GM12878 (cell line): ENCODE data around the gene SURF6. TPM values are rescaled to one million over a fixed set of nuclear protein-coding genes. Genes with fewer than 3 reads are reported as not detected.

Experiments
- ATAC-seq: fragments of 200-7000 bp; cut with Tn5 transposase; 3 replicates; pipeline ENCODE4 v1.9.1; 2020; ENCODE audit warnings: mild to moderate bottlenecking, moderate library complexity
- BruUV-seq: library from RNA; stranded (reverse); fragments of 400-500 nt; replicated peaks from 2 replicates; lab custom pipeline; 2021; lab: Mats Ljungman, UMichigan
- CTCF ChIA-PET: fragments of 300-600 bp; sonication (Branson Sonifier 250); formaldehyde crosslinking; extraction: SDS; loops from one replicate; lab custom pipeline; 2021; ENCODE audit warnings: inconsistent platforms; lab: Yijun Ruan, JAX
- POLR2A ChIA-PET: fragments of 350-600 bp; formaldehyde crosslinking; extraction: SDS; loops from one replicate; lab custom pipeline; 2021; ENCODE audit warnings: inconsistent platforms; lab: Charles Lee
- RAD21 ChIA-PET: fragments of 300-600 bp; sonication (Branson Sonifier 250); formaldehyde crosslinking; loops from one replicate; lab custom pipeline; 2023; ENCODE audit warnings: antibody characterized with exemption; ENCODE audit not compliant: unreplicated experiment; lab: Charles Lee
- SMC1A ChIA-PET: fragments of 300-600 bp; sonication (Branson Sonifier 250); formaldehyde crosslinking; loops from one replicate; lab custom pipeline; 2023; ENCODE audit not compliant: unreplicated experiment, uncharacterized antibody; lab: Charles Lee
- DNase-seq: peaks from one replicate; pipeline ENCODE4 v3.0.0-alpha.2; 2011; ENCODE audit warnings: low read depth, low spot score
- FAIRE-seq: peaks from 3 replicates; lab custom pipeline; 2011; peaks lifted over from hg19 to GRCh38; lab: Jason Lieb, UNC
- H2AFZ ChIP-seq: 2 replicates; pipeline ENCODE4 v1.6.0; 2011; ENCODE audit warnings: low read depth, low read length, control low read depth; ENCODE audit not compliant: control insufficient read depth
- H3K27ac ChIP-seq: 2 replicates; pipeline ENCODE4 v1.5.1; 2011; ENCODE audit warnings: control low read depth; ENCODE audit not compliant: control insufficient read depth, insufficient read depth
- H3K27me3 ChIP-seq, 2 experiments: replicated peaks in 1 of 2; 2 replicates each; pipeline versions ENCODE4 v1.6.0 to v1.6.1; 2011; ENCODE audit warnings: low read length in 1 of 2; ENCODE audit not compliant: control insufficient read depth in 2 of 2, insufficient read depth in 2 of 2
- H3K36me3 ChIP-seq, 2 experiments: 2 replicates each; pipeline ENCODE4 v1.5.1; 2011; ENCODE audit warnings: low read length in 1 of 2; ENCODE audit not compliant: control insufficient read depth in 2 of 2, insufficient read depth in 2 of 2
- H3K4me1 ChIP-seq: 2 replicates; pipeline ENCODE4 v1.6.1; 2011; ENCODE audit warnings: mild to moderate bottlenecking, low read length, moderate library complexity, mixed read lengths; ENCODE audit not compliant: control insufficient read depth, insufficient read depth
- H3K4me2 ChIP-seq: 2 replicates; pipeline ENCODE4 v1.6.0; 2011; ENCODE audit warnings: control low read depth; ENCODE audit not compliant: control insufficient read depth, insufficient read depth
- H3K4me3 ChIP-seq: fragments of 200-600 bp; sonication (generic); 2 replicates; pipeline ENCODE4 v1.5.1; 2016
- H3K79me2 ChIP-seq: 2 replicates; pipeline ENCODE4 v1.6.0; 2011; ENCODE audit warnings: low read length; ENCODE audit not compliant: control insufficient read depth, insufficient read depth
- H3K9ac ChIP-seq: 2 replicates; pipeline ENCODE4 v1.8.0; 2011; ENCODE audit warnings: low read length, control low read depth, mixed read lengths; ENCODE audit not compliant: control insufficient read depth, insufficient read depth
- H3K9me3 ChIP-seq: replicated peaks from 3 replicates; pipeline ENCODE4 v1.5.1; 2011; ENCODE audit warnings: mild to moderate bottlenecking, low read length; ENCODE audit not compliant: control insufficient read depth, insufficient read depth
- H4K20me1 ChIP-seq: 2 replicates; pipeline ENCODE4 v1.6.0; 2011; ENCODE audit not compliant: control insufficient read depth, insufficient read depth
- ASH2L ChIP-seq: fragments of 300-600, 200-600 bp; sonication (generic); IDR thresholded peaks from 2 replicates; pipeline ENCODE4 v1.6.1; 2017; ENCODE audit warnings: low read depth, mild to moderate bottlenecking, borderline replicate concordance
- CBFB ChIP-seq: IDR thresholded peaks from 2 replicates; pipeline ENCODE4 v1.6.1; 2016; ENCODE audit warnings: antibody characterized with exemption, low read depth
- ETV6 ChIP-seq, 2 experiments: fragments of 450-650 bp in 1 of 2; IDR thresholded peaks in 1 of 2; conservative IDR thresholded peaks in 1 of 2; 2 replicates each; pipeline ENCODE4 v1.6.1; 2014; ENCODE audit warnings: antibody characterized with exemption in 1 of 2, borderline replicate concordance in 1 of 2, low read depth in 1 of 2, mild to moderate bottlenecking in 1 of 2, moderate library complexity in 1 of 2
- MYC ChIP-seq: IDR thresholded peaks from 2 replicates; pipeline ENCODE4 v1.6.1; 2011; ENCODE audit warnings: mild to moderate bottlenecking, low read length, moderate library complexity, inconsistent platforms; ENCODE audit not compliant: insufficient read depth, insufficient replicate concordance, insufficient read length, severe bottlenecking
- NFIC ChIP-seq: IDR thresholded peaks from 2 replicates; pipeline ENCODE4 v1.6.1; 2012; ENCODE audit warnings: low read depth, mild to moderate bottlenecking, inconsistent platforms, low read length, moderate library complexity
- PAX5 ChIP-seq: IDR thresholded peaks from 2 replicates; pipeline ENCODE4 v1.6.1; 2011; ENCODE audit warnings: low read depth, low read length, borderline replicate concordance
- RB1 ChIP-seq: fragments of 450-650 bp; formaldehyde crosslinking; IDR thresholded peaks from 2 replicates; pipeline ENCODE4 v1.6.1; 2017; ENCODE audit warnings: mild to moderate bottlenecking, borderline replicate concordance
- RELA ChIP-seq: fragments of 450-650 bp; IDR thresholded peaks from 2 replicates; pipeline ENCODE4 v1.8.0; 2014; ENCODE audit warnings: borderline replicate concordance; ENCODE audit not compliant: partially characterized antibody
- TCF12 ChIP-seq: IDR thresholded peaks from 2 replicates; pipeline ENCODE4 v1.6.1; 2011; ENCODE audit warnings: low read depth, mild to moderate bottlenecking, low read length
- ZSCAN29 ChIP-seq: fragments of 450-650 bp; IDR thresholded peaks from 2 replicates; pipeline ENCODE4 v1.6.1; 2017; ENCODE audit warnings: mild to moderate bottlenecking, moderate library complexity
- WGBS: methylation state at CpG from one replicate; pipeline ENCODE4 v1.1.6; 2016; ENCODE audit warnings: low lambda C conversion rate; ENCODE audit not compliant: insufficient replicate concordance, insufficient coverage; ENCODE audit errors: missing lambda C conversion rate; 5-methylcytosine and 5-hydroxymethylcytosine counted together
- in situ Hi-C: fragments of 300-500 bp; cut with MboI; formaldehyde crosslinking; loops from 9 replicates; pipeline ENCODE4 v1.14.3; 2018; ENCODE audit warnings: mixed read lengths
- intact Hi-C: fragments of 100-400 bp; cut with micrococcal nuclease; formaldehyde crosslinking; loops from one replicate; pipeline ENCODE4 v1.14.2; 2022; ENCODE audit not compliant: unreplicated experiment
- polyA plus RNA-seq, 11 experiments: library from polyadenylated mRNA; depleted of rRNA in 4 of 11; unstranded in 6 of 11; stranded (reverse) in 5 of 11; fragments of >200 nt; fragmentation: Nextera tagmentation in 4 of 11; fragmentation: Illumina TruSeq in 1 of 11; extraction: Ambion mirVana in 4 of 11; extraction: Trizol in 1 of 11; gene quantifications; 1 replicate in 1 of 11; 2 replicates in 10 of 11; pipeline versions ENCODE4 v1.2.1 to v1.2.3, GENCODE V29; 2011 to 2016; ENCODE audit warnings: inconsistent platforms in 2 of 11, missing spikeins in 2 of 11, low read depth in 1 of 11
- total RNA-seq, 4 experiments: library from RNA; depleted of rRNA in 3 of 4; stranded (reverse); fragments of >200 nt in 3 of 4; fragmentation: Illumina TruSeq in 1 of 4; extraction: Trizol in 1 of 4; gene quantifications; 2 replicates each; pipeline versions ENCODE4 v1.2.1 to v1.2.3, GENCODE V29; 2013 to 2021
- TF ChIP-seq, protein P1 (sequence below): fragments of 450-650 bp; IDR thresholded peaks from 2 replicates; pipeline ENCODE4 v1.6.1; 2018; ENCODE audit warnings: mild to moderate bottlenecking, low read depth, moderate library complexity; ENCODE audit not compliant: partially characterized antibody
- TF ChIP-seq, protein P2 (sequence below): fragments of 450-650 bp; formaldehyde crosslinking; IDR thresholded peaks from 2 replicates; pipeline ENCODE4 v1.4.0; 2020; ENCODE audit warnings: mild to moderate bottlenecking, moderate library complexity
- TF ChIP-seq, protein P3 (sequence below): IDR thresholded peaks from 2 replicates; pipeline ENCODE4 v1.6.1; 2012; ENCODE audit warnings: low read depth, low read length, improper control_type of control experiment
- TF ChIP-seq, protein P4 (sequence below): IDR thresholded peaks from 2 replicates; pipeline ENCODE4 v1.6.1; 2012; ENCODE audit warnings: low read depth, low read length, improper control_type of control experiment

SURF6 gene
- total and polyA plus RNA-seq, 10 of the 15 experiments (the other 5 are each of a cell fraction or from before 2014, with no cell fraction given) = 2.2 to 27.2 (median 15.1) TPM

DNA sequence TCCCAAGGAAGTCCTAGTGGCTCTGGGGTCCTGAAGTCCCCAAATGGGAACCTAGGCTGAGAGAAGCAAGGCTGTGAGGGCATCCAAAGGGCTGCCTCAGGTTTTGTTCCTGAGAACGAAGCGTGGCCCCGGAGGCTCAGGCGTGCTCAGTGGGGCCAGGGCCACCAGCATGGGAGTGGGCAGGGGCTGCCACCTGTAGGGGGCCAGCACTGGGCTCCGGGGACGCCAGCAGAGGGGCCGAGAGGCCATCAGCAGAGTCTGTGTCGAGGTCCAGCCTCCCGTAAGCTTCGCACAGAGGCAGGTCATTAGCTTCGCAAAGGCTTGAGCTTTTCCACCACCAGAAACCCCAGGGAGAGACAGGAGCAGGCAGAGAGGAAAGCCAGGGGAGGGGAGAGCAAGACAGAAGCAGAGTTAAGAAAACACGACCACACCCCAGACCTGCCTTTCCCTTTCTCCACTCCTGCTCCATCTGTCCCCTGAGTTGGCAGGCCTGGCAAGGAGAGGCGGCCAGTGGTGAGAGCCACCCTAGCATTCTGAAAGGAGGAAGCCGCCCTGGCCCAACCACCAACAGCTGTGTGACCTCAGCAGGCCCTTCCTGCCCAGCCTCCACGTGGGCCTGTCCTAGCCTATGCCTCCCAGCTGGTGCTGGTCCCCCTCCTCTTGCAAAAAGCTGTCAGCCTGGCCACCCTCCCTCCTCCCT lies 5.5 kb upstream of the SURF6 start:
- no peaks in the 10 kb centered on the region for H3K9me3 ChIP-seq
- ChIA-PET CTCF (interaction anchor here (0.6 to 1.6 kb wide), 3 partner anchors 31 to 136 kb away, joined by 3 to 4 read pairs (median 3); no protein-coding TSS in a partner anchor), POLR2A (interaction anchor here (0.8 to 1.0 kb wide), 3 partner anchors 12 to 37 kb away, joined by 3 read pairs; no protein-coding TSS in a partner anchor), RAD21 (no interaction called here), SMC1A (no interaction called here)
- H3K27ac ChIP-seq = no peak overlapping the region
- peaks cover 19% of the 10 kb centered on the region for H3K4me1 ChIP-seq
- FAIRE-seq (no peak), ATAC-seq (peak; percentile 48), DNase-seq (no peak)
- no peaks in the 10 kb centered on the region for H4K20me1 ChIP-seq
- H3K4me2 ChIP-seq = no peak overlapping the region
- no peak overlapping the region for H3K4me3 ChIP-seq
- peaks cover 10 to 23% of the 10 kb centered on the region in 2 experiments for H3K36me3 ChIP-seq
- H3K27me3 ChIP-seq = no peaks in the 10 kb centered on the region
- intact Hi-C loops = no loop called here
- no TSS peak for BruUV-seq
- 82% methylated on average over 15 of the region's 15 CpGs for WGBS
- no peak overlapping the region for H3K9ac ChIP-seq
- no peak overlapping the region for H2AFZ ChIP-seq
- in situ Hi-C loops = no loop called here
- peaks cover 8% of the 10 kb centered on the region for H3K79me2 ChIP-seq
- TF ChIP-seq, protein P1, sequence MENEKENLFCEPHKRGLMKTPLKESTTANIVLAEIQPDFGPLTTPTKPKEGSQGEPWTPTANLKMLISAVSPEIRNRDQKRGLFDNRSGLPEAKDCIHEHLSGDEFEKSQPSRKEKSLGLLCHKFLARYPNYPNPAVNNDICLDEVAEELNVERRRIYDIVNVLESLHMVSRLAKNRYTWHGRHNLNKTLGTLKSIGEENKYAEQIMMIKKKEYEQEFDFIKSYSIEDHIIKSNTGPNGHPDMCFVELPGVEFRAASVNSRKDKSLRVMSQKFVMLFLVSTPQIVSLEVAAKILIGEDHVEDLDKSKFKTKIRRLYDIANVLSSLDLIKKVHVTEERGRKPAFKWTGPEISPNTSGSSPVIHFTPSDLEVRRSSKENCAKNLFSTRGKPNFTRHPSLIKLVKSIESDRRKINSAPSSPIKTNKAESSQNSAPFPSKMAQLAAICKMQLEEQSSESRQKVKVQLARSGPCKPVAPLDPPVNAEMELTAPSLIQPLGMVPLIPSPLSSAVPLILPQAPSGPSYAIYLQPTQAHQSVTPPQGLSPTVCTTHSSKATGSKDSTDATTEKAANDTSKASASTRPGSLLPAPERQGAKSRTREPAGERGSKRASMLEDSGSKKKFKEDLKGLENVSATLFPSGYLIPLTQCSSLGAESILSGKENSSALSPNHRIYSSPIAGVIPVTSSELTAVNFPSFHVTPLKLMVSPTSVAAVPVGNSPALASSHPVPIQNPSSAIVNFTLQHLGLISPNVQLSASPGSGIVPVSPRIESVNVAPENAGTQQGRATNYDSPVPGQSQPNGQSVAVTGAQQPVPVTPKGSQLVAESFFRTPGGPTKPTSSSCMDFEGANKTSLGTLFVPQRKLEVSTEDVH = no peak
- TF ChIP-seq TCF12 = no peak
- TF ChIP-seq NFIC = no peak
- TF ChIP-seq ASH2L = no peak
- no peak for TF ChIP-seq PAX5
- TF ChIP-seq MYC = no peak
- no peak for TF ChIP-seq ETV6 (conservative IDR thresholded peaks at IDR 0.05 in 1 of 2, IDR thresholded peaks at IDR 0.05 in 1 of 2; ENCODE audit: borderline replicate concordance in 1 of 2, low read depth in 1 of 2)
- TF ChIP-seq, protein P2, sequence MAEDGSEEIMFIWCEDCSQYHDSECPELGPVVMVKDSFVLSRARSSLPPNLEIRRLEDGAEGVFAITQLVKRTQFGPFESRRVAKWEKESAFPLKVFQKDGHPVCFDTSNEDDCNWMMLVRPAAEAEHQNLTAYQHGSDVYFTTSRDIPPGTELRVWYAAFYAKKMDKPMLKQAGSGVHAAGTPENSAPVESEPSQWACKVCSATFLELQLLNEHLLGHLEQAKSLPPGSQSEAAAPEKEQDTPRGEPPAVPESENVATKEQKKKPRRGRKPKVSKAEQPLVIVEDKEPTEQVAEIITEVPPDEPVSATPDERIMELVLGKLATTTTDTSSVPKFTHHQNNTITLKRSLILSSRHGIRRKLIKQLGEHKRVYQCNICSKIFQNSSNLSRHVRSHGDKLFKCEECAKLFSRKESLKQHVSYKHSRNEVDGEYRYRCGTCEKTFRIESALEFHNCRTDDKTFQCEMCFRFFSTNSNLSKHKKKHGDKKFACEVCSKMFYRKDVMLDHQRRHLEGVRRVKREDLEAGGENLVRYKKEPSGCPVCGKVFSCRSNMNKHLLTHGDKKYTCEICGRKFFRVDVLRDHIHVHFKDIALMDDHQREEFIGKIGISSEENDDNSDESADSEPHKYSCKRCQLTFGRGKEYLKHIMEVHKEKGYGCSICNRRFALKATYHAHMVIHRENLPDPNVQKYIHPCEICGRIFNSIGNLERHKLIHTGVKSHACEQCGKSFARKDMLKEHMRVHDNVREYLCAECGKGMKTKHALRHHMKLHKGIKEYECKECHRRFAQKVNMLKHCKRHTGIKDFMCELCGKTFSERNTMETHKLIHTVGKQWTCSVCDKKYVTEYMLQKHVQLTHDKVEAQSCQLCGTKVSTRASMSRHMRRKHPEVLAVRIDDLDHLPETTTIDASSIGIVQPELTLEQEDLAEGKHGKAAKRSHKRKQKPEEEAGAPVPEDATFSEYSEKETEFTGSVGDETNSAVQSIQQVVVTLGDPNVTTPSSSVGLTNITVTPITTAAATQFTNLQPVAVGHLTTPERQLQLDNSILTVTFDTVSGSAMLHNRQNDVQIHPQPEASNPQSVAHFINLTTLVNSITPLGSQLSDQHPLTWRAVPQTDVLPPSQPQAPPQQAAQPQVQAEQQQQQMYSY = no peak
- TF ChIP-seq, protein P3, sequence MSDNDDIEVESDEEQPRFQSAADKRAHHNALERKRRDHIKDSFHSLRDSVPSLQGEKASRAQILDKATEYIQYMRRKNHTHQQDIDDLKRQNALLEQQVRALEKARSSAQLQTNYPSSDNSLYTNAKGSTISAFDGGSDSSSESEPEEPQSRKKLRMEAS = no peak
- TF ChIP-seq, protein P4, sequence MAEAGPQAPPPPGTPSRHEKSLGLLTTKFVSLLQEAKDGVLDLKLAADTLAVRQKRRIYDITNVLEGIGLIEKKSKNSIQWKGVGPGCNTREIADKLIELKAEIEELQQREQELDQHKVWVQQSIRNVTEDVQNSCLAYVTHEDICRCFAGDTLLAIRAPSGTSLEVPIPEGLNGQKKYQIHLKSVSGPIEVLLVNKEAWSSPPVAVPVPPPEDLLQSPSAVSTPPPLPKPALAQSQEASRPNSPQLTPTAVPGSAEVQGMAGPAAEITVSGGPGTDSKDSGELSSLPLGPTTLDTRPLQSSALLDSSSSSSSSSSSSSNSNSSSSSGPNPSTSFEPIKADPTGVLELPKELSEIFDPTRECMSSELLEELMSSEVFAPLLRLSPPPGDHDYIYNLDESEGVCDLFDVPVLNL = no peak
- TF ChIP-seq RELA = no peak
- no peak for TF ChIP-seq ZSCAN29
- TF ChIP-seq CBFB = no peak
- TF ChIP-seq RB1 = no peak
